CD4-positive, alpha-beta T cell treated with Interleukin-1 beta for 1 hour (primary cell): ENCODE measurements around the gene GOLGA8Q.
A peak's percentile ranks its signal among the peaks of the same experiment; 100 is the strongest.
"Not testable (repeated sequence)": the region's sequence is repeated elsewhere in the genome, so short reads cannot be mapped to it uniquely, and the experiment has no call there.

ENCODE experiments used
- DNase-seq, 2 donors: peaks; one replicate each; pipeline ENCODE4 v3.0.0-alpha.2; 2020 to 2022

GOLGA8Q gene

GRCh38 chr15:30551750-30552149, at the start of gene GOLGA8Q:
Gene GOLGA8Q, plus strand, starts transcription at chr15:30552050. Its CDS starts 28 bp downstream, at chr15:30552078.
- DNase-seq: not testable (repeated sequence)

GRCh38 chr15:30502904-30503781, 48.7 kb upstream of the GOLGA8Q start:
- not testable (repeated sequence) for DNase-seq

- DNase-seq: not testable (repeated sequence)
Measured at GRCh38 chr15:30504162-30504843, 47.5 kb upstream of the GOLGA8Q start.

DNA sequence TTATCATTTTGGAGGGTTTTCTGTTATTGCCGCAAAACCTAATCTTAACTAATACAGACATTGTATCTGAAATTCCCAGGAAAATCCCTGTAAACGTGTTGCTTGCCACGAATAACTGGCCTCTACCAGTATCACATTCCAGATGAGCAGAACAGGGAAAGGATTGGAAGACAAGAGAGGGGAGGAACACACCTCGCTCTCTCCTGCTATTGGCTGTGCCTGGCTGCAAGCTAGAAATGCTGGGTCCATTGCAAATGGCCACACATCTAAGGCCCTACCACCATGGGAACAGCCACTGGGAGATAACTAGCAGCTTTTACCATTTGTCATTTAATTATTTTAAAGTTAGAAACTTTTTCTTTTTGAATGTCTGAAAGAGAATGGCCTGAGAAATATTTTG, 37.3 kb upstream of the GOLGA8Q start:
- DNase-seq: not testable (repeated sequence)

DNA sequence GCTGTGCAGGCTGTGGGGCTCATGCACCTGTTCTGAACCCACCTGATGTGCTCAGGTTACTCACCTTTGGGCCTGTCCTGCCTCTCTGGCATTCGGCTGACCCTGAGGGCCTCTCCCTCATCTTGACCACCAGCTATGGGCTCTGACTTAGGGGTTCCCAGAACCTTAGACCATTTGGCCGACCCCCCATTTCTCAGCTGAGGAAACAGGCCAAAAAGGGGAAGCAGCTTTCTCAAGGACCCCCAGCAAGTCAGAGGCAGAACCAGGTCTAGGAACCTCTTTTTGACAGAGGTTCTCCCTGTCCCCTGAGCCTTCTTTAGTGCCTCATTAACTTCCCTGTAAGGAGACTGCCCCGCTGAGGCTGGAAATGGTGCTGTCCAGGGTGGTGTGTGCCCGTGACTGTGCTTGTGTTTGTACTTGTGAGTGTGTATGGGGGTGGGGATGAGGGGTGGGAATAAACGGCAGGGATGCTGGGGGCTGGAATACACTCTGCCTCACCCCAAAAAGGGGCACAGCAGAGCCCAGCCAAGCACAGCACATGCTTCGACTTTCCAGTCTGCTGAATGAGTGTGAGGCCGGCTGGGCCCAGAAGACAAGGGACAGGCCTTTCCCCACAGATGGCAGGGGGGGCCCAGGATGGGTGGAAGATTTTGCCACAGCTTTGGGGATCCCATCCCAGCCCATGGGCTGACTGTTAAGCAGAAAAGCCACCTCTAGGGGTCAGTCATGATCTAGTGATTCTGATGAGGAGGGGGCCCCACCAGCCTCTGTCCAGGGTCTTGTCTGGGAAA, 28.2 kb upstream of the GOLGA8Q start:
- DNase-seq: not testable (repeated sequence)

GRCh38 chr15:30525912-30526311, 25.9 kb upstream of the GOLGA8Q start:
- not testable (repeated sequence) for DNase-seq

DNA sequence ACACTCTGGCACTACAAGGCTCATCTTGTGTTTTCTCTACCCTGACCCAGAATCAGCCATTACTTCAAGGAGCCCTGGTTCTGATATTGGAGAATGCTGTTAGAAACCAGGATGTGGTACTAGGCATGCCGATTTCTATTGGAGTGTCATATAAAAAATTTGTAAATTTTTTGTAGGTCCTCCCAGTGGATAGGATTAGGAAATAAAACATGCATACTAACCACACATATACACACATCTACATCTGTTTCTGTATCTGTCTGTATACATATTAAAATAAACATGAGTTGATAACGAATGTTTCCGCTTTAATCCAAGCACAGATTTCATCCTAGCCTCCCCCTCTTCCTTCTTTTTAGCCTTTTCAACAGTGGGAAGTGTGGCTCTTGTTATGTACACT, 22.8 kb upstream of the GOLGA8Q start:
- not testable (repeated sequence) for DNase-seq

GRCh38 chr15:30566949-30567348, 15.1 kb downstream of the GOLGA8Q start:
- not testable (repeated sequence) for DNase-seq

DNA sequence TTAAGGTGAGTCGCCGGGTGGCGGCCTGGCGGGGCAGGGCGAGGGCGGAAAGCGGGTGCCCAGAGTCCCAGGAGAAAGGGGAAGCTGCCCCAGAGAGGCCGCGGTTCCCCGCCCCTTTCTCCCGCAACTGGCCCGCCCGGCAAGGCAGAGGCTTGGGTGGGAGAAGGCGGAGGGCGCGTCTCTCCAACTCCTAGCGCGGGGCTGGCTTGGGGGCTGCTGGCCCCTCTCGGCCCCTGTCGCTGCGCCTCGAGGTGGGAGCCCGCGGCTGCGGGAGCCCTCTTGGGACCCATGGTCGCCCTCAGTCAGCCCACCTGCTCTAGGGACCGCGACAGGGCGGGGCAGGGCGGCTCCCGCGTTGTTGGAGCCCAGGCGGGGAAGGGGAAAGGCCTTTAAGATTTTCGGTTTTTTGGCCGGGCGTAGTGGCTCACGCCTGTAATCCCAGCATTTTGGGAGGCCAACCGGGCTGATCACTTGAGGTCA, 21.2 kb downstream of the GOLGA8Q start:
- DNase-seq: not testable (repeated sequence)

DNA sequence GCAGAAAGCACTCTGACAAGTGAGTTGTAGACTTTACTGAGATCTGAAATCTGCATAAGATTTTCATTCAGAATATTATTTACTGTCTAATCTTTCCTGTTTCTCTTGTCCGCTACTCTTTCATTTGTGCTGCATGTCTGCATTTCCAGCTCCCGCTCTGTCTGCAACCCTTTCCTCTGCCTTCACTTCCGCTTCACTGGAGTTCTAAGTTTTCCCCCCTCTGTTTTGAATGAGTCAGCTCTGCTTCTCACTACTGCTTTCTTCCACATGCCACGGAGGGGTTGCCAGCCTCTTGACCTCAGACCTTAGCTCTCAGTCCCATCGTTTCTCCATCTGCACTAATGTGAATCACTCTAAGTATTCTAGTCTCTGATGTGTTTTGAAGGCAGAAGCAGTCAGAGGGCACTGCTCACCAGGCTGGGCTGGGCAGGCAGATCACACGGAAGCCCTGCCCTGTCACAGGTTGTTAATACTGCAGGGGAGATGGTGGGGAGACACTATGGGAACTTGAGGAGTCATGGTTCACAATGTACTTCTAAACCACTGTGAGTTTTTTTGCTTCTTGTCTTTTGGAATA, 27.6 kb downstream of the GOLGA8Q start:
- not testable (repeated sequence) for DNase-seq

GRCh38 chr15:30580716-30581115, 28.9 kb downstream of the GOLGA8Q start:
- not testable (repeated sequence) for DNase-seq

- peak in 1 of 2 donors; percentile 16 for DNase-seq
Measured at GRCh38 chr15:30598953-30599352, 47.1 kb downstream of the GOLGA8Q start.

- DNase-seq: not testable (repeated sequence)
Measured at GRCh38 chr15:30603796-30604195, 51.9 kb downstream of the GOLGA8Q start, which contains the start of gene GOLGA8H. Gene GOLGA8H, plus strand, starts transcription at chr15:30604028. Its CDS starts 98 bp downstream, at chr15:30604126.
